H1 (cell line): ENCODE measurements around the gene CHD1. TPM values are rescaled to one million over a fixed set of nuclear protein-coding genes. Genes with fewer than 3 reads are reported as not detected.

Source experiments
- BCL11A ChIP-seq, 2 experiments: IDR thresholded peaks; one replicate each; pipeline ENCODE4 v1.6.1; 2011; ENCODE audit warnings: low read depth in 2 of 2, low read length in 2 of 2, mild to moderate bottlenecking in 2 of 2
- GABPA ChIP-seq: IDR thresholded peaks from 2 replicates; pipeline ENCODE4 v1.6.1; 2011; ENCODE audit warnings: mild to moderate bottlenecking, low read length, moderate library complexity, borderline replicate concordance; ENCODE audit not compliant: insufficient read depth
- KDM4A ChIP-seq: IDR thresholded peaks from one replicate; pipeline ENCODE4 v1.7.1; 2012; ENCODE audit warnings: low read depth, mild to moderate bottlenecking, moderate library complexity, low read length, inconsistent platforms; ENCODE audit not compliant: severe bottlenecking
- MAFK ChIP-seq: IDR thresholded peaks from 2 replicates; pipeline ENCODE4 v1.6.1; 2012; ENCODE audit warnings: low read depth, mild to moderate bottlenecking, improper control_type of control experiment, low read length
- RAD21 ChIP-seq, 2 experiments: IDR thresholded peaks in 1 of 2; conservative IDR thresholded peaks in 1 of 2; 2 replicates each; pipeline ENCODE4 v1.6.1; 2011; ENCODE audit warnings: low read depth in 2 of 2, low read length in 2 of 2, improper control_type of control experiment in 1 of 2, inconsistent platforms in 1 of 2, mild to moderate bottlenecking in 1 of 2, moderate library complexity in 1 of 2
- SRF ChIP-seq: IDR thresholded peaks from 2 replicates; pipeline ENCODE4 v1.6.1; 2011; ENCODE audit warnings: mild to moderate bottlenecking, low read depth, low read length, moderate library complexity
- SUZ12 ChIP-seq: fragments of 200-600 bp; sonication (generic); IDR thresholded peaks from 2 replicates; pipeline ENCODE4 v1.6.1; 2012; ENCODE audit warnings: mild to moderate bottlenecking, inconsistent platforms, low read length, moderate library complexity, mixed read lengths
- TAF7 ChIP-seq: optimal IDR thresholded peaks from 2 replicates; pipeline ENCODE3; 2011; ENCODE audit warnings: low read depth, mild to moderate bottlenecking, inconsistent platforms, low read length, moderate library complexity, borderline replicate concordance
- YY1 ChIP-seq: IDR thresholded peaks from 2 replicates; pipeline ENCODE4 v1.6.1; 2011; ENCODE audit warnings: low read depth, mild to moderate bottlenecking, low read length
- polyA plus RNA-seq, 7 experiments: library from polyadenylated mRNA; depleted of rRNA in 3 of 7; stranded (reverse) in 5 of 7; unstranded in 2 of 7; fragments of >200 nt in 5 of 7; fragments of 200-250 nt in 2 of 7; gene quantifications; 1 replicate in 5 of 7; 2 replicates in 1 of 7; 4 replicates in 1 of 7; pipeline versions ENCODE4 v1.2.1 to v1.2.3, GENCODE V29; 2011 to 2013; ENCODE audit warnings: missing spikeins in 2 of 7, mixed read lengths in 2 of 7
- total RNA-seq: library from RNA; stranded (reverse); fragmentation: NEBNext Ultra II Directional; extraction: Animal tissue kit (Norgen Biotek cat#: 25700); gene quantifications from 2 replicates; pipeline ENCODE4 v1.2.1, GENCODE V29; 2021
- TF ChIP-seq, protein P1 (sequence below): IDR thresholded peaks from 2 replicates; pipeline ENCODE4 v1.6.1; 2011; ENCODE audit warnings: low read depth, mild to moderate bottlenecking, low read length; ENCODE audit not compliant: insufficient read depth

The CHD1 gene
- total and polyA plus RNA-seq, 2 of the 8 experiments (the other 6 are each of a cell fraction or from before 2014, with no cell fraction given): 15.6 to 53.0 TPM

DNA sequence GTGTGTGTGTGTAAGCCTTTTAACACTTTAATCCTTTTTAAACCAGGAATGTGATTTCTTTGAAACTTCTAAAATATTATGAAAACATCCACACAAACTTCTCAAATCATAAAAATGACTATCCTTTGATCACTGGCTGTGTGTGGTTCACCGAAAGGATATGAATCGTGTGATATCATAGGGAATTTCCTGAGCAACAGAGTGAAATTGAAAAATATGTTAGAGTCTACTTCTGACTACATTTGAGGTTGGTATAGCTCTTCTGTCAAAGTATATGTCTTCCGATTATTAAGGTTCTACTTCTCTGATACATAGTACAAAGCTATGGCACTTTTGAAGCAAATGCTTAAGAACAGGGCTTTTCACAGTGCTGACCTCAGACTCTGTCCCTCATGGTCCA lies 115.1 kb downstream of the CHD1 start (continued):
- TF ChIP-seq SUZ12 (no peak), KDM4A (no peak), RAD21 (IDR thresholded peaks at IDR 0.05 in 1 of 2, conservative IDR thresholded peaks at IDR 0.05 in 1 of 2; ENCODE audit: low read depth in 2 of 2, low read length in 2 of 2) (no peak), SRF (no peak), BCL11A (IDR thresholded peaks at IDR 0.05; ENCODE audit: low read depth in 2 of 2, low read length in 2 of 2) (no peak), YY1 (no peak), MAFK (no peak), TAF7 (no peak), GABPA (no peak)
- TF ChIP-seq, protein P1, sequence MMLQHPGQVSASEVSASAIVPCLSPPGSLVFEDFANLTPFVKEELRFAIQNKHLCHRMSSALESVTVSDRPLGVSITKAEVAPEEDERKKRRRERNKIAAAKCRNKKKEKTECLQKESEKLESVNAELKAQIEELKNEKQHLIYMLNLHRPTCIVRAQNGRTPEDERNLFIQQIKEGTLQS: no peak
